ENCODE data around the gene SPIRE1. TPM values are rescaled to one million over a fixed set of nuclear protein-coding genes. Genes with fewer than 3 reads are reported as not detected.
"Not testable (repeated sequence)": the region's sequence is repeated elsewhere in the genome, so short reads cannot be mapped to it uniquely, and the experiment has no call there.

Gene SPIRE1
- total RNA-seq, 1 donor from 2014 or later: 87.1 TPM

DNA sequence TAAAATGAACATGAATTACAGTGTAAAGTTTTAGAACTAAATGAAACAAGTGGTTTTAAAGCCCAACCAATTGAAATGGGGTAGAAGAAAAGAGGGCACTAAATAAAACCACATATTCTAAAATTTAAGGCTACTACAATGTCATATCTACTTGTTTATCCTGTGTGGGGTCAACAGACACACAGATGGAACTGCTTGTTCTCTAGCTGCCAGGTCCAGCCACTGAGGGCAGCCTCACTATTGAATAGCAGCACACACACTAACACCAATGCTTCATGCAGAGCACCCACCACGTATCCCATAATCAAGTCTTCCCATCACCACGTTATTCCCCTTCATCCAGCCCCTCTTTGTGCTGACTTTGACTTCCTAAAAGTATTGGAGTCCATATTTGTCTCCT lies 88.1 kb downstream of the SPIRE1 start:
- no peak for DNase-seq (ENCODE audit: low spot score)
- intact Hi-C loops (cut with DNase I): no loop called here

DNA sequence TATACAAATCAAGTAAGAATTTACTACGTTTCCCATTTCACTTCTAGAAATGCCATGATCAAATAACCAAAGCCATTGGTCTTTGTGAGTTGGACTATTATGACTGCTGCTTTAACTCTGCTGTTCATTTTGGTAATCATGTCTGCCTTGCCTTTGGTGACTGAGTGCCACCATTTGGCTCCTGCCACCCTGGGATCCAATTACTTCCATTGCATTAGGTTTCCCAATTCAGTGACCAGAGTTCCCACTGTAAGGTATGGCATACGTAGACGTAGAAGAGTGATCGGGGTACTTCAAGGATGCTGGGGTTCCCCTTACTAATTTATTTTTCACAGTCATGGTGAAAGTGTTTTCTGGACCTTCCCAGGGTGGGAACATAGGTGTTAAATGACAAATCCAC lies 90.1 kb downstream of the SPIRE1 start:
- no peak for DNase-seq (ENCODE audit: low spot score)
- intact Hi-C loops (cut with DNase I): no loop called here

DNA sequence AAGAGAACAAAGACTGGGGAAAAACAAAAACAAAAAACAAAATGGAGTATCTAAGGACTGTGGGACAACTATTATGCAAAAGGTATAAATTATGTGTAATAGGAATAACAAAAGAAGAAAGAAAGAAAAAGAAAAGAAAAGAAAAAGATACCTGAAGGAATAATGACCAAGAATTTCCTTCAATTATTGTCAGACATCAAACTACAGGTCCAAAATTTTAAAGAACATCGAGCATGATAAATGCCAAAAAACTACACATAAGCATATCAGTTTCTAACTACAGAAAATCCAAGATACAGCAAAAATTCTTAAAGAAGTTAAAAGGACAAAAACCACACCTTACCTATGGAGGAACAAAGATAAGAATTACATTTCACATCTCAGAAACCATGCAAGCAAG lies 93.0 kb downstream of the SPIRE1 start:
- intact Hi-C loops (cut with DNase I): no loop called here
- DNase-seq (ENCODE audit: low spot score): no peak

DNA sequence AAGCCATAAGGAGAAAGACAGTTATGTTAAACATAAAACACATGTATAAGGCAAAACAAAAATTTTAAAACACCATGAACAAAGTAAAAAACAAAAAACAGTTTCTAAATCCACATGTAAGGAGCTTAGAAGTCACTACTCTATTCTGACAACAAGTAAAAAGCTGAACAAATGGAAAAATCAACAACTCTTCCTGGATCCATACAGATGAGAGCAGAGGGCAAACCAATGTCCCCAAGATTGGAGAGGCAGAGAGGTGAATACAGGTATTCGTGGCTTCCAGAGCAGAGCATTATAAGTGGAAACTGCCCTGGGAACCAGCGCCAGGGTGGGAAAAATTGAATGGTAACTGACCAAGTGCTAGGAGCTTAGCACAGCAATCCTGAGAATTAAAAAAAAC lies 93.5 kb downstream of the SPIRE1 start:
- intact Hi-C loops (cut with DNase I): no loop called here

DNA sequence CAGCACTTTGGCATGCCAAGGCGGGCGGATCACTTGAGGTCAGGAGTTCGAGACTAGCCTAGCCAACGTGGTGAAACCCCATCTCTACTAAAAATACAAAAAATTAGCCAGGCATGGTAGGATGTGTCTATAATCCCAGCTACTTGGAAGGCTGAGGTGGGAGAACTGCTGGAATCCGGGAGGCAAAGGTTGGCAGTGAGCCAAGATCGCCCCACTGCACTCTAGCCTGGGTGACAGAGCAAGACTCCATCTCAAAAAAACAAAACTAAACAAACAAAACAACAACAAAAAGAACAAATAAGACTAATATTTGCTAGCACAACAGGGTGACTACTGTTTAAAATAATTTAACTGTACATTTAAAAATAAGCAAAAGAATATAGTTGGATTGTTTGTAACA lies 97.3 kb downstream of the SPIRE1 start:
- DNase-seq (ENCODE audit: low spot score); intact Hi-C loops (cut with DNase I): not testable (repeated sequence)

More for the DNA sequence above, 93.5 kb downstream of the SPIRE1 start:
- no peak for DNase-seq (ENCODE audit: low spot score)

DNA sequence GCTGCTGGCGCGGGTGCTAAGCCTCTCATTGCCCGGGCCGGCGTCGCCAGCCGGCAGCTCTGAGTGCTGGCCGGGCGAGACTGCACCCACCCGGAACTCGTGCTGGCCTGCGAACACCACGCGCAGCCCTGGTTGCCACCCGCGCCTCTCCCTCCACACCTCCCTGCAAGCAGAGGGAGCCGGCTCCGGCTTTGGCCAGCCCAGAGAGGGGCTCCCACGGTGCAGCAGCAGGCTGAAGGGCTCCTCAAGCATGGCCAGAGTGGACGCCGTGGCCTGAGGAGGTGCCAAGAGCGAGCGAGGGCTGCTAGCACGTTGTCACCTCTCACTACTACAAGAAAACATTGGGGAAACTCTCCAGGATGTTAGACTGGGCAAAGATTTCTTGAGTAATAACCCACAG lies 98.6 kb downstream of the SPIRE1 start:
- intact Hi-C loops (cut with DNase I): no loop called here

DNA sequence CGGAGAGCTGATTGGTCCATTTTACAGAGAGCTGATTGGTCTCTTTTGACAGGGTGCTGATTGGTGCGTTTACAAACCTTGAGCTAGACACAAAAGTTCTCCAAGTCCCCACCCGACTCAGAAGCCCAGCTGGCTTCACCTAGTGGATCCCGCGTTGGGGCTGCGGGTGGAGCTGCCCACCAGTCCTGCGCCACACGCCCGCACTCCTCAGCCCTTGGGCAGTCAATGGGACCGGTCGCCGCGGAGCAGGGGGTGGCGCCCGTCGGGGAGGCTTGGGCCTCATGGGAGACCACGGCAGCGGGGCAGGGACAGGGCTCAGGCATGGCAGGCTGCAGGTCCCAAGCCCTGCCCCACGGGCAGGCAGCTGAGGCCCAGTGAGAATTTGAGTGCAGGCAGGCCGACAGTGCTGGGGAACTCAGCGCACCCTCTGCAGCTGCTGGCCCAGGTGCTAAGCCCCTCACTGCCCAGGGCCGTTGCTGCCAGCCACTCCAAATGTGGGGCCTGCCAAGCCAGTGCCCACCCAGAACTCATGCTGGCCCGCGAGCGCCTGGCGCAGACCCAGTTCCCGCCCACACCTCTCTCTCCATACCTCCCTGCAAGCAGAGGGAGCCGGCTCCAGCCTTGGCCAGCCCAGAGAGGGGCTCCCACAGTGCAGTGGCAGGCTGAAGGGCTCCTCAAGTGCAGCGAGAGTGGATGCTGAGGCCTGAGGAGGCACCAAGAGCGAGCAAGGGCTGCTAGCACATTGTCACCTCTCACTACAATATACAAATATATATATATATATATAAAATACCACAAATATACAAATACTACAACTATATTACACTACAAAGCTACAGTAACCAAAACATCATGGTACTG lies 100.7 kb downstream of the SPIRE1 start:
- DNase-seq (ENCODE audit: low spot score): no peak
- intact Hi-C loops (cut with DNase I): no loop called here

More for the DNA sequence above, 98.6 kb downstream of the SPIRE1 start:
- no peak for DNase-seq (ENCODE audit: low spot score)

DNA sequence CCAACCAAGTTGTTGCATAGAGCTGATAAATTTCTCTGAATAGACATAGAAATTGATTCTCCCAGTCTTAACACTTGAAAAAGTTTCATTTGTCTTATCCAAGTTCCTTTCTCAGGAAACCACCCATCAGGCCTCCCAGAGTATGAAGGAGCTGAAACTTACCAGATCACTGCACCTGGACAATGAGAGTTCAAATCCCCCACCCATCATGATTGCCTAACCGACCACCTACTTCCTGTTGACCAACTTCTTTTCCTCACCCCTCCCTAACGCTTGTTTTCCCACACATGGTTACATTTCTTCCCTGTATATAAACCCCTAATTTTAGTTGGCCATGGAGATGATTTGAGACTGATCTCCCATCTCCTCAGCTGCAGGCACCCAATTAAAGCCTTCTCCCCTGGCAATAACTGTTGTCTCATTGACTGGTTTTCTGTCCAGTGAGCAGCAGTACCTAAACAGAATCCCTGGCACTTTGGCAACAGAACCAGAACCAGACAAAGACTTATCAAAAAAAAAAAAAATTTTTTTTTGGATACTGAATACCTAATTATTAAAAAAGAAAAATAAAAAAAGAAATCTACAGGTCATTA lies 103.0 kb downstream of the SPIRE1 start:
- intact Hi-C loops (cut with DNase I): no loop called here
- DNase-seq (ENCODE audit: low spot score): no peak

DNA sequence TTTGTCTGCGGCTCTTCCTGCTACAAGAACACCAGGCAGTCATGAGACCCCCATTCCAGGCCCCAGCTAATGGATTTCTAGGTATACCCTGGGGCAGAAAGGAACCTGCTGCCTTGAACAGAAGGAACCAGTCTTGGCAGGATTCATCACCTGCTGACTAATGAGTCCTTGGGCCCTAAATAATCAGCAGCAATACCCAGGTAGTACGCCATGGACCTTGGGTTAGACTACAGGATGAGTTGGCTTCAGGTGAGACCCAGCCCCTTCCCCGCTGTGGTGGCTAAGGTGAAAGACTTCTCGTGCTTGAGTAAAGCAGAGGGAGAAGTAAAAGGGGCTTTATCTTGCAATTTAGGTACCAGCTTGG lies 105.0 kb downstream of the SPIRE1 start:
- intact Hi-C loops (cut with DNase I): no loop called here
- DNase-seq (ENCODE audit: low spot score): no peak

DNA sequence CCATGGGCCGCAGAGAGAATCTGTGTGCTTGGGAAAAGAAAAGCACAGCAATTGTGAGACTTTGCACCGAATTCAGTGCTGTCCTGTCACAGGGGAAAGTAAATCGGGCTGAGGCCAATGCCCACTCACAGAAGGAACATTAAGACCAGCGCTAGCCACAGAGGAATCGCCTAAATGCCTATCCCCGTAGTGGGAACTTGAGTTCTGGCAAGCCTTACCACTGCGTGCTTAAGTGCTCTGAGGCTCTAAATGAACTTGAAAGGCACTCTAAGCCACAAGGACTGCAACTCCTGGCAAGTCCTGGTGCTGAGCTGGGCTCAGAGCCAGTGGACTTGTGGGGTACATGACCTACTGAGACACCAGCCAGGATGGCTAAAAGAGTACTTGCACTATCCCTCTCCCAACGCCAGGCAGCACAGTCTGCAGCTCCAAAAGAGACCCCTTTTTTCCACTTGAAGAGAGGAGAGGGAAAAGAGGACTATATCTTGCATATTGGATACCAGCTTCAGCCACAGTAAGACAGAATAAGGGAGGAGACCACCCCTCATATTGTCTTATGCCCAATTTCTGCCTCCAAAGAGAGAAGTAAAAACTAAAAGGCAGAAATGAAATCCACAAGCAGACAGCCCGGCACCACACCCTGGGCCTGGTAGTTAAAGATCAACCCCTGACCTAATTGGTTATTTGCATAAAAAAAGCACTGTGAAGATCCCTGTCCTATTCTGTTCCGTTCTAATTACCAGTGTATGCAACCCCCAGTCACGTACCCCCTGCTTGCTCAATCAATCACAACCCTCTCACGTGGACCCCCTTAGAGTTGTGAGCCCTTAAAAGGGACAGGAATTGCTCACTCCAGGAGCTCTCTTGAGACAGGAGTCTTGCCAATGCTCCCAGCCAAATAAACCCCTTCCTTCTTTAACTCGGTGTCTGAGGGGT lies 105.7 kb downstream of the SPIRE1 start:
- DNase-seq (ENCODE audit: low spot score); intact Hi-C loops (cut with DNase I): not testable (repeated sequence)

DNA sequence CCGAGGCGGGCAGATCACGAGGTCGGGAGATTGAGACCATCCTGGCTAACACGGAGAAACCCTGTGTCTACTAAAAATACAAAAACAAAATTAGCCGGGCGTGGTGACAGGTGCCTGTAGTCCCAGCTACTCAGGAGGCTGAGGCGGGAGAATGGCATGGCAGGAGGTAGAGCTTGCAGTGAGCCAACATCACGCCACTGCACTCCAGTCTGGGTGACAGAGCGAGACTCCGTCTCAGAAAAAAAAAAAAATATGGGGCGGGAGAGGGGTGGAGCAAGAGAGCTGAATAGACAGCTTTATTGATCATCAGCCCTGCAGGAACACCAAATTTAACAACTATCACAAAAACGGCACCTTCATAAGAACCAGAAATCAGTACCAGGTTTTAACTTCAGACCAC lies 106.4 kb downstream of the SPIRE1 start:
- intact Hi-C loops (cut with DNase I); DNase-seq (ENCODE audit: low spot score): not testable (repeated sequence)

DNA sequence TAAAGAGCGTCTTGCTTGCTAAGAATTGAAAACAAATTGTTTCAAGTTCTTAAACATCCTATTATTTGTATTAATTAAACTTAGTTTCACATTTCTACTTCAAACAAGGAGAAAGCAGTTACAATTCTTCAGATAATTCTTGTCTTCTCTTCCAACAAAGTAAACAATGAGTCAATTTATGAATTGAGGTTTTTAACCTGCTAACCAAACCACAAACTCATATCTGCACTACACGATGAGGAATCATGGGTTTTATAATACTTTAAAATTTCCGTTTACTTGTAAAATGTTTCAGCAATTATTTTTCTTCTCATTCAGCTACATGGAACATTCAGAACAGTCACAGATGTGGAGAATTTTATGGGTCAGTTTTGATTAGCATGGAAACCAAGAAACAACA lies 114.2 kb downstream of the SPIRE1 start:
- DNase-seq (ENCODE audit: low spot score): no peak
- intact Hi-C loops (cut with DNase I): loop anchor here (5.0 kb wide), 1 partner anchor 114 kb away; the partner anchor contains the start of gene SPIRE1

DNA sequence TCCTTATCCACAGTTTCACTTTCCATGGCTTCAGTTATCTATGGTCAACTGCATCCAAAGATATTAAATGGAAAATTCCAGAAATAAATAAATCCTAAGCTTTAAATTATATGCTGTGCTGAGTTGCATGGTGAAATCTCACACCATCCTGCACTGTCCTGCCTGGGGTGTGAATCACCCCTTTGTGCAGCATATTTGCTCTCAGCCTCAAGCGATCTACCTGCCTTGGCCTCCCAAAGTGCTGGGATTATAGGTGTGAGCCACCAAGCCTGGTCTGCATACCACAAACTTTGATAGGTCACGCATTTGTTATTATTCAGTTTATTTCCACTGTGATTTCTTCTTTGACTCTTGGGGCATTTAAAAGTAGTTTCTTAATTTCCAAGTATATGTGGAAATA lies 117.2 kb downstream of the SPIRE1 start:
- DNase-seq (ENCODE audit: low spot score): no peak
- intact Hi-C loops (cut with DNase I): loop anchor here (5.0 kb wide), 1 partner anchor 117 kb away; the partner anchor contains the start of gene SPIRE1

DNA sequence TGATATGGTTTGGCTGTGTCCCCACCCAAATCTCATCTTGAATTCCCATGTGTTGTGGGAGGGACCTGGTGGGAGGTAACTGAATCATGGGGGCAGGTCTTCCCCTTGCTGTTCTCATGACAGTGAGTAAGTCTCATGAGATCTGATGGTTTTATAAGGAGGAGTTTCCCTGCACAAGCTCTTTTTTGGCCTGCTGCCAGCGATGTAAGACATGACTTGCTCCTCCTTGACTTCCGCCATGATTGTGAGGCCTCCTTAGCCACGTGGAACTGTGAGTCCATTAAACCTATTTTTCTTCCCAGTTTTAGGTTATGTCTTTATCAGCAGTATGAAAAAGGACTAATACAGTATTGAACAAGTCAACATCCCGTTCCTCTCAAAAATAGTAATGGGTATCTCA lies 118.7 kb downstream of the SPIRE1 start:
- DNase-seq (ENCODE audit: low spot score); intact Hi-C loops (cut with DNase I): not testable (repeated sequence)

DNA sequence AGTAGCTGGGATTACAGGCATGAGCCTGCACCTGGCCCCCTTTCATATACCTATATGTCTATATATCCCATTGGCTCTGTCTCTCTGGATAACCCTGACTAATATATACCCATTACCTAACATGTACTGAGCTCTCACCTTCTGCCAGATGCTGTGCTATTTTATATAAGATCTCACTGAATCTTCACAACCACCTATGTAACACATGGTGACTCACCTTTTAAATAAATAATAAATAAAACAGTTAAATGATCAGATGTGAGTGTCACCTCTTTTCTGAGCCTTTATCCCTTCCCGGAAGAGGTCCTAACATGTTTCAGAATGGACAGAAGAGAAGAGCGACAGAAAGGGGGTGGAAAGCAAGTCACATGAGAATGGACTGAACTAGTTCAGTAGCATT lies 123.1 kb downstream of the SPIRE1 start:
- intact Hi-C loops (cut with DNase I): no loop called here
- DNase-seq (ENCODE audit: low spot score): no peak

DNA sequence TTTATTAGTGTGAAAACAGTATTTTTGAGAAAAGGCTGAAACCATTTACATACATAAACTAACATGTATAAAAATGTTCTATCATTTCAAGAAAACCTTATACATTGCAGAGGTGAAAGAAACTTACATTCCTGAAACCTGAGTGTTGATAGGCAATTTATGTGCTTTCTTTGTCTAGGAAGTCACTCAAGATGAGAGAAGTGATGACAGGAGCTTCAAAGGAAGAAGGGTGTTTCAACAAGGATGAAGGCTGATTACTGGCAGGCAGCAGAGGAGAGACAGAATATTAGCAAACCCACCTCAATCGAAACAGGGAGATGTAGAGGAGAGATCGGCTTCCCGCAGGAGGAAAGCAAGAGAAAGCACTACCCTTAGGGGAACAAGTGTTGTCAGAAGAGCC lies 125.2 kb downstream of the SPIRE1 start:
- no peak for DNase-seq (ENCODE audit: low spot score)
- intact Hi-C loops (cut with DNase I): no loop called here

DNA sequence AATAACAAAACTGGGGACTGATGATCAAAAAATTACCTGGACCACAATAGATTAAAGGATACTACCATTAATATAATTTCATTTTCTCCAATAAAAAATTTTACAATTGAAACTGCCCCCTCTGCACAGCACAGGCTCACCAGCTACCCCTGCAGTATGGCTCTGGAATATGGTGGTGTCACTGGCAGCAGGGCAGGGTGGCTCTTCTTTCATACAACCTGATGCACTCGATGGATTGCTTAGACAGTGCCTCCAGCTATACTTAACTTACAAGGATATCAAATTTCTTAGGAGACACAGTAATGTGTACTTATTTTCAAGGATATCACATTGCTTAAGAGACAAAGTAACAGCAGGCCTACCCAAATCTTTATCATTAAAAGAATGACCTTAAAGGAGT lies 126.2 kb downstream of the SPIRE1 start:
- DNase-seq (ENCODE audit: low spot score): no peak
- intact Hi-C loops (cut with DNase I): no loop called here

DNA sequence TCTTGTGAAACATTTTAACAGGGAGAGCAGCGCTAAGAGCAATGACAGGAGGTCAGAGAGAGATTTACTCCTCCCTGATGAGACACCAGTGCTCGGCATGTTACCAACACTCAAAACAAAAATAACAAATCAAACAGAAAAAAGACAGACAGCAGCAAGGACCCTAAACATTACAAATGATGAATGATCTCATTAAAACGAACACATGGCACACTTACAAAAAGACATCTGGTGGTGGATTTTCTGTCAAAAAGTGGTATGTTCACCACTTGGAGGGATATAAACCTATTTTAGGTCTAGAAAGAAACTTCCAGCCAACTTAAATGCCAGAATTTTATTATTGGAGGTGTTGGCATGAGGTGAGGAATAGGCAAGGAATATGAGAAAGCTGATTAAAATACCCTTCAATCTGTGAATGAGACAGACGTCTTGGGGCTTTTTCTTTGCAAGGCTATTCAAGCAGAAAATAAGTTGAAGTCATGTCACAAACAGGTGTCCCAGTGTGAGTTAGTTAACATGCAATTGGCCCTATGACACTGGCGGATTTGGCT lies 137.4 kb downstream of the SPIRE1 start:
- intact Hi-C loops (cut with DNase I): no loop called here
- DNase-seq (ENCODE audit: low spot score): no peak

DNA sequence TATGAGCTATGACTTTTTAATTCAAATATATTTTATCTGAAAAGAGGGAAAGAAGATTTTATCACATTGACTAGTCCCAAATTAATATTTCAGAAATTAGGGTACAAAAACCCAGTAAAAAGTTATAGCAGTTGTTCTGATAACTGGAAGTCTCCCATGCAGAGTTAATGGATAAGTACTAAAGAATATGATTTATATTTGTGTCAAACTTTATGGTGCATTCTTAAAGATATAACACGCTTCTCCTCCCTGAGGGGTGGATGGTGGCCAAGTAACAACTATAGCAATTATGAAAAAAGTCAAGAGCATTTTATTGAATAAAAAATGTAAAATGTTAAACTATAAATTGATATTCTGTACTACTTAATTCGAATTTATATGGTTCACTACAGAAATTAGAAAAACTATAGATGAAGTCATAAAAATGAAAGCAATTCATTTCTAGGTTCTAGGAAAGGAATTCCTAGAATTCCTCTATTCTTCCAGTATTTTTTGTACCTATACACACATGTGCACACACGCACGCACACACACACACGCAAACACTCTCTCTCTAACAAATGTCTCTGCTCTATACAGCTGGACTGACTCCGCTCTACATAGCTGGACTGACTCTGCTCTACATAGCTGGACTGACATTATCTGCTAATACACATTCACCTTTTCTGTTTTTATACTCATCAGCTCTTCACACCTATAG lies 138.9 kb downstream of the SPIRE1 start:
- DNase-seq (ENCODE audit: low spot score): no peak
- intact Hi-C loops (cut with DNase I): no loop called here

All from cardiac septum (tissue), 1 donor.